Activated CD4-positive, alpha-beta T cell treated with anti-CD3 and anti-CD28 coated beads, Interleukin-2, amount 50 U/mL, for 16 hours (primary cell): ENCODE data around the gene PIP5K1C.
"Not testable (repeated sequence)": the region's sequence is repeated elsewhere in the genome, so short reads cannot be mapped to it uniquely, and the experiment has no call there.

ENCODE experiments used
- DNase-seq: peaks from one replicate; pipeline ENCODE4 v3.0.0-alpha.2; 2020

The PIP5K1C gene

GRCh38 chr19:3643674-3644313 lies 56.5 kb downstream of the PIP5K1C start:
- DNase-seq: no peak

GRCh38 chr19:3642987-3643673 lies 57.1 kb downstream of the PIP5K1C start:
- DNase-seq: peak; percentile 18

- DNase-seq: no peak
Measured at GRCh38 chr19:3642296-3642695, 58.0 kb downstream of the PIP5K1C start.

GRCh38 chr19:3641515-3642269 lies 58.6 kb downstream of the PIP5K1C start:
- DNase-seq: no peak

- no peak for DNase-seq
Measured at GRCh38 chr19:3639479-3639878, 60.8 kb downstream of the PIP5K1C start.

GRCh38 chr19:3638208-3639193 lies 61.8 kb downstream of the PIP5K1C start:
- DNase-seq: no peak

GRCh38 chr19:3637621-3638020 lies 62.6 kb downstream of the PIP5K1C start:
- no peak for DNase-seq

- no peak for DNase-seq
Measured at GRCh38 chr19:3636962-3637361, 63.3 kb downstream of the PIP5K1C start.

- DNase-seq: no peak
Measured at GRCh38 chr19:3636506-3636905, 63.8 kb downstream of the PIP5K1C start.

GRCh38 chr19:3634496-3635045 lies 65.7 kb downstream of the PIP5K1C start:
- DNase-seq: no peak

GRCh38 chr19:3633559-3633988 lies 66.7 kb downstream of the PIP5K1C start:
- no peak for DNase-seq

- no peak for DNase-seq
Measured at GRCh38 chr19:3632739-3633558, 67.3 kb downstream of the PIP5K1C start.

- DNase-seq: no peak
Measured at GRCh38 chr19:3632098-3632497, 68.2 kb downstream of the PIP5K1C start.

GRCh38 chr19:3631053-3631861 lies 69.0 kb downstream of the PIP5K1C start:
- DNase-seq: no peak

GRCh38 chr19:3628766-3629165 lies 71.5 kb downstream of the PIP5K1C start:
- not testable (repeated sequence) for DNase-seq

- no peak for DNase-seq
Measured at GRCh38 chr19:3627351-3627723, 72.9 kb downstream of the PIP5K1C start.

- peak; percentile 99 for DNase-seq
Measured at GRCh38 chr19:3626473-3627350, 73.6 kb downstream of the PIP5K1C start, which contains the start of gene CACTIN. Gene CACTIN (minus strand): TSS chr19:3626790. CDS start chr19:3626762, 28 bp downstream.

- DNase-seq: no peak
Measured at GRCh38 chr19:3625996-3626472, 74.2 kb downstream of the PIP5K1C start.

- no peak for DNase-seq
Measured at GRCh38 chr19:3623716-3624115, 76.6 kb downstream of the PIP5K1C start.
